ENCODE results near the gene CCDC27. TPM values are rescaled to one million over a fixed set of nuclear protein-coding genes. Genes with fewer than 3 reads are reported as not detected.

The CCDC27 gene
- total and polyA plus RNA-seq, 2 of the 13 experiments (the other 11 are each of a cell fraction or from before 2014, with no cell fraction given): not detected

DNA sequence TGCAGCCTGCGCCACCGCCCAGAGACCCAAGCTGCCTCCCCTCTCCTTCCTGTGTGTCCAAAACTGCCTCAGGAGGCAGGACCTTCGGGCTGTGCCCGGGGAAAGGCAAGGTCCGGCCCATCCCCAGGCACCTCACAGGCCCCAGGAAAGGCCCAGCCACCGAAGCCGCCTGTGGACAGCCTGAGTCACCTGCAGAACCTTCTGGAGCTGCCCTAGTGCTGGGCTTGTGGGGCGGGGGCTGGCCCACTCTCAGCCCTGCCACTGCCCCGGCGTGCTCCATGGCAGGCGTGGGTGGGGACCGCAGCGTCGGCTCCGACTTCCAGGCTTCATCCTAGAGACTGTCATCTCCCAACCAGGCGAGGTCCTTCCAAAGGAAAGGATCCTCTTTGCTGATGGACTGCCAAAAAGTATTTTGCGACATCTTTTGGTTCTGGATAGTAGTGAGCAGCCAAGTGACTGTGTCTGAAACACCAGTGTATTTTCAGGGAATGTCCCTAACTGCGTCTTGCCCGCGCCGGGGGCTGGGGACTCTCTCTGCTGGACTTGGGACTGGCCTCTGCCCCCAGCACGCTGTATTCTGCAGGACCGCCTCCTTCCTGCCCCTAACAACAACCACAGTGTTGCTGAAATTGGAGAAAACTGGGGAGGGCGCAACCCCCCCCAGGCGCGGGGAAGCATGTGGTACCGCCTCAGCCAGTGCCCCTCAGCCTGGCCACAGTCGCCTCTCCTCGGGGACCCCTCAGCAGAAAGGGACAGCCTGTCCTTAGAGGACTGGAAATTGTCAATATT lies 19.0 kb upstream of the CCDC27 start (continued):
- TF ChIP-seq POLR2G (IDR thresholded peaks at IDR 0.05; ENCODE audit: low read depth, low read length) (peak; percentile 42; the same call in 1 of the 2 replicates), ZFP36L1 (CRISPR knock-in tag; IDR thresholded peaks at IDR 0.05) (peak; percentile 64; the same call in 1 of the 2 replicates), AGO1 (IDR thresholded peaks at IDR 0.05; ENCODE audit: low read depth, low read length, poor library complexity, severe bottlenecking) (peak; percentile 65), ZNF468 (CRISPR knock-in tag; IDR thresholded peaks at IDR 0.05) (no peak), ZNF333 (CRISPR knock-in tag; IDR thresholded peaks at IDR 0.05; ENCODE audit: borderline replicate concordance) (0 out of 2 replicates have a peak, but pooled peaks have one; percentile 23), SAP130 (CRISPR knock-in tag; IDR thresholded peaks at IDR 0.05; ENCODE audit: low read depth) (peak; percentile 65), ZC3H4 (CRISPR knock-in tag; IDR thresholded peaks at IDR 0.05; ENCODE audit: borderline replicate concordance) (no peak), ZNF850 (CRISPR knock-in tag; conservative IDR thresholded peaks at IDR 0.05) (no peak), PAWR (CRISPR knock-in tag; IDR thresholded peaks at IDR 0.05; ENCODE audit: borderline replicate concordance) (no peak), ZNF510 (CRISPR knock-in tag; IDR thresholded peaks at IDR 0.05; ENCODE audit: low read depth) (peak; percentile 72; the same call in 1 of the 2 replicates), SIN3A (IDR thresholded peaks at IDR 0.05; ENCODE audit: borderline replicate concordance, low read depth, low read length) (0 out of 2 replicates have a peak, but pooled peaks have one; percentile 48), ZFY (CRISPR knock-in tag; IDR thresholded peaks at IDR 0.05) (no peak; the same call in 1 of the 2 replicates), RELA (CRISPR knock-in tag; IDR thresholded peaks at IDR 0.05) (no peak), ZNF878 (CRISPR knock-in tag; IDR thresholded peaks at IDR 0.05) (0 out of 2 replicates have a peak, but pooled peaks have one; percentile 75), MTA3 (CRISPR knock-in tag; IDR thresholded peaks at IDR 0.05) (no peak), SUZ12 (IDR thresholded peaks at IDR 0.05; ENCODE audit: low read depth, low read length) (no peak), ZNF350 (CRISPR knock-in tag; IDR thresholded peaks at IDR 0.05; ENCODE audit: borderline replicate concordance, low read depth) (no peak), ZNF570 (CRISPR knock-in tag; IDR thresholded peaks at IDR 0.05; ENCODE audit: borderline replicate concordance) (no peak), NONO (IDR thresholded peaks at IDR 0.05) (no peak), NONO (CRISPR knock-in tag; conservative IDR thresholded peaks at IDR 0.05) (peak; percentile 21; the same call in 1 of the 2 replicates), MZF1 (CRISPR knock-in tag; IDR thresholded peaks at IDR 0.05; ENCODE audit: borderline replicate concordance) (no peak), ZNF629 (CRISPR knock-in tag; conservative IDR thresholded peaks at IDR 0.05) (0 out of 2 replicates have a peak, but pooled peaks have one; percentile 7), SOX5 (CRISPR knock-in tag; IDR thresholded peaks at IDR 0.05; ENCODE audit: borderline replicate concordance) (0 out of 2 replicates have a peak, but pooled peaks have one; percentile 9), HIVEP1 (CRISPR knock-in tag; IDR thresholded peaks at IDR 0.05) (no peak), TEAD3 (CRISPR knock-in tag; optimal IDR thresholded peaks at IDR 0.05; ENCODE audit: borderline replicate concordance) (peak; percentile 54), ZNF83 (CRISPR knock-in tag; IDR thresholded peaks at IDR 0.05; ENCODE audit: borderline replicate concordance) (no peak), ZNF230 (CRISPR knock-in tag; IDR thresholded peaks at IDR 0.05) (no peak), FLYWCH1 (CRISPR knock-in tag; IDR thresholded peaks at IDR 0.05) (no peak), SALL1 (CRISPR knock-in tag; IDR thresholded peaks at IDR 0.05) (peak; percentile 71)
- TF ChIP-seq, protein P1, sequence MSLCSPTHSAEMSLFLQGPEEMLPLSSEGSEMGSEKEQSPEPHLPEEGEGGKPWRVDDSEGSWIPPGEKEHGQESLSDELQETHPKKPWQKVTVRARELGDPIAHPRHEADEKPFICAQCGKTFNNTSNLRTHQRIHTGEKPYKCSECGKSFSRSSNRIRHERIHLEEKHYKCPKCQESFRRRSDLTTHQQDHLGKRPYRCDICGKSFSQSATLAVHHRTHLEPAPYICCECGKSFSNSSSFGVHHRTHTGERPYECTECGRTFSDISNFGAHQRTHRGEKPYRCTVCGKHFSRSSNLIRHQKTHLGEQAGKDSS (CRISPR knock-in tag; IDR thresholded peaks at IDR 0.05; ENCODE audit: borderline replicate concordance, low read depth): peak; percentile 49; the same call in 1 of the 2 replicates
- TF ChIP-seq, protein P2, sequence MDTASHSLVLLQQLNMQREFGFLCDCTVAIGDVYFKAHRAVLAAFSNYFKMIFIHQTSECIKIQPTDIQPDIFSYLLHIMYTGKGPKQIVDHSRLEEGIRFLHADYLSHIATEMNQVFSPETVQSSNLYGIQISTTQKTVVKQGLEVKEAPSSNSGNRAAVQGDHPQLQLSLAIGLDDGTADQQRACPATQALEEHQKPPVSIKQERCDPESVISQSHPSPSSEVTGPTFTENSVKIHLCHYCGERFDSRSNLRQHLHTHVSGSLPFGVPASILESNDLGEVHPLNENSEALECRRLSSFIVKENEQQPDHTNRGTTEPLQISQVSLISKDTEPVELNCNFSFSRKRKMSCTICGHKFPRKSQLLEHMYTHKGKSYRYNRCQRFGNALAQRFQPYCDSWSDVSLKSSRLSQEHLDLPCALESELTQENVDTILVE (CRISPR knock-in tag; IDR thresholded peaks at IDR 0.05): no peak
